ENCODE results near the gene LRRC30.

LRRC30 gene

GRCh38 chr18:7237673-7238272 lies 6.9 kb downstream of the LRRC30 start:
- no peak for DNase-seq (ENCODE audit: low read depth in 2 of 2)

DNA sequence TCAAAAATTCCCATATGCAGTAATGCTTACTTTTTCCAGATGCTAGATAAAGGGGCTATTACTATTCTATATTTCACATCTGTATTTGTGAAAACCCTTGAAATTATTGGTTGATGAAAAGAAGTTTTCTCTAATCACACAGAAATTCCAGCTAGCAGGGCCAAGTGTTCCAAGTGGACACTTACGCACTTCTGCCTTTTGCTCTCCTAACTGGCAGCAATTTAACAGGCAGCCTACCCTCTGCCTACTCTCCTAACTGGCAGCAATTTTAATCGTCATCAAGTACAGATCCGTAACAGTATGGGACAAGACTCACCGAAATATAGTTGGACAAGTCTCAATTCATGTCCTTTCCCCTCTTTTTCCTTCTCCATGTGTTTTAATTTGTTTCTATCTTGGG lies 12.0 kb downstream of the LRRC30 start:
- no peak for DNase-seq (ENCODE audit: low read depth in 2 of 2)

- DNase-seq (ENCODE audit: low read depth in 2 of 2), result no peak
Measured at GRCh38 chr18:7248877-7249276, 18.0 kb downstream of the LRRC30 start.

GRCh38 chr18:7254163-7254562 lies 23.3 kb downstream of the LRRC30 start:
- DNase-seq (ENCODE audit: low read depth in 2 of 2), result no peak

GRCh38 chr18:7255054-7255453 lies 24.2 kb downstream of the LRRC30 start:
- no peak for DNase-seq (ENCODE audit: low read depth in 2 of 2)

- DNase-seq (ENCODE audit: low read depth in 2 of 2), result no peak
Measured at GRCh38 chr18:7255643-7256042, 24.8 kb downstream of the LRRC30 start.

GRCh38 chr18:7256618-7257425 lies 25.9 kb downstream of the LRRC30 start:
- no peak for DNase-seq (ENCODE audit: low read depth in 2 of 2)

DNA sequence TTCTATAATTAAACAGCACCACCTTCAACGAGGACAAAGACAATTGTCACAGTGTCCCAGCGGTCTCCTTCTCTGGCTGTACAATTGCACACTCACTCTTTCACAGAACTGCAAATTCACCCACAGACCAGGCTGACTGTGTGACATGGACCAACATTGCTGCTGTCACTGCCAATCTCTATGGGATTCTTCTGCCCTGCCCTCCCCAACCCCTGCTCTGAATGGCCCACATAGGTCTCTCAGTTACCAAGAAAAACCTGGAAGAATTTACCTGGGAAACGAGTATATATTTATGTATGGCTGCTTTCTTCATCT lies 26.5 kb downstream of the LRRC30 start:
- DNase-seq (ENCODE audit: low read depth in 2 of 2), result no peak

DNA sequence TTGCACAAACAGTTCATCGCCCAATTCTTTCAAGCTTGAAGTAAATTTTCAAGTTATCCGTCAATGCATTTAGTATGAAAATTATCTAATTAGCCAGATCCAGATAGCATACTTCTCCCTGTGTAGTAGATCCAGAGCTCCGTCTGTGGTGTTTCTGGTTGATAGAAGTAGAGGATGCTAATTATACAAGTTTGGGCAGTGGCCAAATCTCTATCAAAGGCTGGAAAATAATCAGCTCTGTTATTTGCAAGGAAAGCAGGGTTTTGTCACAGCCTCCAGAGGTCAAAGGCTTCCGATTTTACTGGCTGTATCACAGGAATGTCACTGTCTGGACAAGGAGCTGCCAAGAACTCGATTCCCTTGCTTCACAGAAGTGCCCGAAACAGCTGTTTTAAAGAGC lies 28.6 kb downstream of the LRRC30 start:
- DNase-seq (ENCODE audit: low read depth in 2 of 2), result no peak

GRCh38 chr18:7261199-7261598 lies 30.3 kb downstream of the LRRC30 start:
- DNase-seq (ENCODE audit: low read depth in 2 of 2), result no peak

DNA sequence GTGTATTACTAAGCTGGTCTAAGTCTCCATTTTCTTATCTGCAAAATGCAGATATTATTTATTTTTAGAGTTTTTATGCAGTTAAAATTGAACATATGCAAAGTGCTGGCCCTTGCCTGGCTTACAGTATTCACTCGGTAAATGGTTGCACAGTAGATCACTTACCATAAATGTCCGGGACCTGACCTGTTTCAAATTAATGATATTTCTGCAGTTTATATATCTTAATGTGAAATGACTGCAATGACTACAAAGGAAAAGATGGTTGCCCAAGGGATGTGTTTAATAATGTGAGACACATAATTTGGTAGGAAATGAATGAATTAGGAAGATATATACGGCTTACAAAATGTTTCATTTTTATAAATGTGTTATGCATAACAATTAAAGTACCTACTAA lies 37.1 kb downstream of the LRRC30 start:
- no peak for DNase-seq (ENCODE audit: low read depth in 2 of 2)

DNA sequence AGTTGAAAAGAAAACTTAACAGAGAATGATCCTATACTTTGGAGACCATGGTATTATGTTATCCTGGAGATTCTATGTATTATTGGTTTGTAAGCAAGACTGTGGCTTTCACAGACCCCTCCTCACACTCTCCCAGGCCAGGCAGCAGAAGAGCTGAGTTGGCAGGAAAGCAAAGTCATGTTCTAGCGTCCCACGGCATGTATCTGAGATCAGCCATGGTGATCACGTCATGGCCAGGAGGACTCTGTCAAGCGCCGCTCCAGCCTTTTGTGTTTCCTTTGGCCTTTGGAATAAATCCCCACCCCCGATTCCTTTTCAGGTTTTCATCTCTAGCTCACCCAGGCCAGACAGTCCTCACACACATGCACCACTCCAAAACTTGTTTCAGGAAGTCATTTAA lies 39.1 kb downstream of the LRRC30 start:
- no peak for DNase-seq (ENCODE audit: low read depth in 2 of 2)

DNA sequence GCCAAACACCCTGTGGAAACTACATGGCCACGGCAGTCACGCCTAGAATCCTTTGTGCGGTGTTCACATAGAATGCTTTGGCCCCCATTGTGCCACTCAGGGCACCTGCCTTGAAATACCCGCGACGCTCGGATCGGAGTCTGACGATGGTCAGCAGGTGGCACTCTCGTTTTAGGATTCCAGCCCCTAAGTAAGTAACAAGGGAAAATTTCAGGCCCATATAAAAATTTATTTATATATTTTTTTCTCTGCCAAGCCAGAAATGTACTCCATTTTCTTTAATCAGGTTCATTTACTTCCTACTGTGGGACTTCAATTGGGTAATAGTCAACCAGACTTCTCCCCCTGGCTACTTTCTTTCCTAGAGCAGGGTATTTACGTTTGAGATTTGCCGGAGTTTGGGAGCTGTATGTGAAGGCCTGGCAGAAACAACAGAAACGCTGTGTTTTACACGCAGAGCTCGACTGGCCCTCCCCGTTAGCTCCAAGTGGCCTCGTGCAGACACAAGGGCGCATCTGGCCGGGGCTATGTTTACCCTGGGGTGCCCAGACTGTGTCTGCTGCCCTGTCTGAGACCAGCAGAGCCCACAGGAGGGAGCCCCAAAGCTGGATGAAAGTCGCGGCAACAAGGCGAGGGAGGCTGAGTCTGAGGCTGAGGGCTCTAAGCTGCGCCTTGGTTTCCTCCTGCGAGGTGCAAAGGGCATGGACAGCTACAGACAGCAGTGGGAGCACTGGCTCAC lies 41.6 kb downstream of the LRRC30 start:
- no peak for DNase-seq (ENCODE audit: low read depth in 2 of 2)

DNA sequence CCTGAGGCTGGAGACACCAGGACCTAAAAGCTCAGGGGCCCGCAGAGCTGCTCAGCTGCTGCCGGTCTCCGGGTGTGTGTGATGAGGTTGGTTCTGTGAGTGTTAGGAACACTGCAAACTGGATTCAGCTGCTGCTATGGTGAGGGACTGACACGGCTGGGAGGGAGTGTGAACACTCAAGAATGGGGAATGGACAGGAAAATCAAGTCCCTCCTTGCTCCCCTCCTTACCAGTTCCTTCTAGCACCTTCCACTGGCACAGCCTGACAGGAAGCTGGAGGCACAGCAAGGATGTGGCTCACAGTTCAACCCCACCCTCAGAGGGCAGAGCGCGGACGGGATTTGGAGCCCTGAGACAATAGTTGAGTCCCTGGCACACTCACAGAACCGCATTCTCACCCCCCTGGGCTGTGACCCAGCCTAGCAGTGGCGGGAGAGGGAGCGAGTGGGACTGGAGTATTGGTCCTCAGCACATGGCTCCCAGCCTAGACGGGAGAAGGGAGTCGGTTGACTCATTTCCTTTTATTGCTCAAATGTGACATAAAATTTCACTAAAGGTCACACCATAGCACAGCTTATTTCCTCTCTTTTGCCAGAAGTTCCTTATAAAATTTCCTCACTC lies 42.5 kb downstream of the LRRC30 start:
- DNase-seq (ENCODE audit: low read depth in 2 of 2), result no peak

DNA sequence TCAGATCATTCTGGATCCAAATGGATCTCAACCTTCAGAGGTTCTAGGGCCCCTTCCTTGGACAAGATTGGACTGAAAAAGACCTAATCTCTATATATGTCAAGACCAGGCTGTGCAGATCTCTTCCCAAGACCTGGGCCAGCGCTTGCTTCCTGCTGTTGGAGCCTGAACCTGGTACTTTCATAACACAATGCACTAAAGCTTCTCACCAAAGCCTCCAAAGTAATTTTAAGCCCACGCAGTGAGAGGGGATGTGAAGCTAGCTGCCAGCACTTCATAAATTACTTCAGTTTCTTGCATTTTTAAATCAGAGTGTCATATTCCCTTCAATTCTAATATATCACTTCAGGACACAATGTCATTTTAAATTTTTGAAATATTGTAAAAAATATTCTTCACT lies 50.7 kb downstream of the LRRC30 start:
- DNase-seq (ENCODE audit: low read depth in 2 of 2), result no peak
